Measurements from ENCODE around the gene LIMS2. TPM values are rescaled to one million over a fixed set of nuclear protein-coding genes. Genes with fewer than 3 reads are reported as not detected.

Gene LIMS2
- total and polyA plus RNA-seq, 2 of the 8 experiments (the other 6 are each of a cell fraction or from before 2014, with no cell fraction given): 3.3 to 4.8 TPM

- DNase-seq (ENCODE audit: low read depth in 1 of 2, low spot score in 2 of 2) (no peak), FAIRE-seq (no peak)
- Histone ChIP-seq H3K56ac (replicated peaks; ENCODE audit: insufficient read length, low read depth, low read length) (no peak overlapping the region), H4K8ac (ENCODE audit: extremely low read depth, insufficient read depth, low read length) (no peak overlapping the region), H3K79me2 (ENCODE audit: control insufficient read depth in 1 of 2, insufficient read depth in 2 of 2, low read length in 2 of 2) (no peaks in the 10 kb centered on the region), H3K9ac (replicated peaks in 1 of 4; ENCODE audit: extremely low read depth in 1 of 4, low read depth in 3 of 4, low read length in 3 of 4) (no peak overlapping the region), H4K5ac (ENCODE audit: insufficient read length, low read depth, low read length) (no peak overlapping the region), H2BK15ac (ENCODE audit: low read length) (no peak overlapping the region), H3K4ac (replicated peaks; ENCODE audit: insufficient read length, low read depth, low read length) (no peak overlapping the region), H3K4me2 (ENCODE audit: insufficient read depth in 1 of 2, low read depth in 2 of 2, low read length in 2 of 2) (no peak overlapping the region), H3K9me3 (ENCODE audit: insufficient read depth in 2 of 2, low read depth in 1 of 2, low read length in 1 of 2) (no peaks in the 10 kb centered on the region), H2BK5ac (ENCODE audit: low read depth, low read length) (no peak overlapping the region), H3K4me3 (ENCODE audit: extremely low read depth in 1 of 4, insufficient read depth in 2 of 4, low read depth in 3 of 4, low read length in 4 of 4) (no peak overlapping the region), H2AK5ac (ENCODE audit: low read depth, low read length) (no peak overlapping the region), H4K20me1 (replicated peaks in 1 of 2; ENCODE audit: control insufficient read depth in 1 of 2, insufficient read depth in 2 of 2, low read length in 2 of 2) (peaks cover 0 to 1% of the 10 kb centered on the region in 2 experiments), H3K27ac (ENCODE audit: low read depth, low read length) (no peak overlapping the region), H2AFZ (ENCODE audit: low read length) (no peak overlapping the region), H3K79me1 (ENCODE audit: low read depth, low read length) (no peaks in the 10 kb centered on the region), H3K4me1 (replicated peaks in 1 of 4; ENCODE audit: control insufficient read depth in 3 of 4, insufficient read depth in 4 of 4, low read length in 3 of 4) (no peaks in the 10 kb centered on the region; a peak in 3 of 7 replicates), H3K23me2 (ENCODE audit: low read depth, low read length) (no peaks in the 10 kb centered on the region), H3K18ac (ENCODE audit: extremely low read depth, low read length) (no peak overlapping the region), H3K23ac (ENCODE audit: insufficient read length) (no peak overlapping the region), H2BK20ac (ENCODE audit: low read length) (no peak overlapping the region), H3K14ac (ENCODE audit: insufficient read length) (no peak overlapping the region), H4K91ac (replicated peaks; ENCODE audit: insufficient read length, low read length) (no peak overlapping the region), H3K27me3 (replicated peaks in 1 of 4; ENCODE audit: control insufficient read depth in 3 of 4, extremely low read depth in 1 of 4, insufficient read depth in 3 of 4, low read length in 3 of 4) (peaks cover 0 to 4% (median 2%) of the 10 kb centered on the region in 4 experiments; a peak in 3 of 7 replicates), H2BK12ac (ENCODE audit: low read depth, low read length) (no peak overlapping the region), H3K36me3 (ENCODE audit: control insufficient read depth in 2 of 4, insufficient read depth in 4 of 4, low read length in 3 of 4) (no peaks in the 10 kb centered on the region), H2BK120ac (replicated peaks; ENCODE audit: low read depth, low read length) (no peak overlapping the region)
- CTCF ChIA-PET (ENCODE audit: partially characterized antibody): interaction anchor here (1.8 kb wide), 1 partner anchor 67 kb away, joined by 7 read pairs; no protein-coding TSS in a partner anchor
- POLR2A ChIA-PET (ENCODE audit: partially characterized antibody): no interaction called here
- WGBS, 2 experiments (ENCODE audit: extremely low coverage in 1 of 2, insufficient coverage in 1 of 2, insufficient read length in 1 of 2, insufficient replicate concordance in 2 of 2, low coverage in 1 of 2, low lambda C conversion rate in 2 of 2, missing lambda C conversion rate in 1 of 2): 77% methylated on average over 6 of the region's 6 CpGs; no CpG with 5 or more reads in 1 of the 2 experiments
Measured at GRCh38 chr2:127658146-127658545, 17.2 kb downstream of the LIMS2 start.
